Measurements from ENCODE around the gene NPDC1.

- no peak for TF ChIP-seq TAF1 (IDR thresholded peaks at IDR 0.05; ENCODE audit: low read depth)
- no peak for TF ChIP-seq YY1 (IDR thresholded peaks at IDR 0.05; ENCODE audit: low read depth)
- TF ChIP-seq REST (IDR thresholded peaks at IDR 0.05; ENCODE audit: low read depth), result no peak
- TF ChIP-seq MAX (IDR thresholded peaks at IDR 0.05), result no peak
- no peak for TF ChIP-seq RAD21 (IDR thresholded peaks at IDR 0.05; ENCODE audit: low read depth)
- TF ChIP-seq FOXM1 (IDR thresholded peaks at IDR 0.05; ENCODE audit: borderline replicate concordance, low read depth), result no peak
- no peak for TF ChIP-seq CREB1 (IDR thresholded peaks at IDR 0.05; ENCODE audit: low read depth)
- TF ChIP-seq CEBPB (IDR thresholded peaks at IDR 0.05), result no peak
Observed at GRCh38 chr9:136994180-136994887, 51.6 kb downstream of the NPDC1 start.

All from Ishikawa (cell line).